Stimulated activated CD4-positive, alpha-beta T cell treated with anti-CD3 and anti-CD28 coated beads, Interleukin-2, amount 100 ng/mL, for 48 hours (primary cell): ENCODE measurements around the gene ALG10B.
A peak's percentile ranks its signal among the peaks of the same experiment; 100 is the strongest.
"Not testable (repeated sequence)": the region's sequence is repeated elsewhere in the genome, so short reads cannot be mapped to it uniquely, and the experiment has no call there.

Experiments
- DNase-seq, 2 donors: peaks; one replicate each; pipeline ENCODE4 v3.0.0-alpha.2; 2020

ALG10B gene, protein sequence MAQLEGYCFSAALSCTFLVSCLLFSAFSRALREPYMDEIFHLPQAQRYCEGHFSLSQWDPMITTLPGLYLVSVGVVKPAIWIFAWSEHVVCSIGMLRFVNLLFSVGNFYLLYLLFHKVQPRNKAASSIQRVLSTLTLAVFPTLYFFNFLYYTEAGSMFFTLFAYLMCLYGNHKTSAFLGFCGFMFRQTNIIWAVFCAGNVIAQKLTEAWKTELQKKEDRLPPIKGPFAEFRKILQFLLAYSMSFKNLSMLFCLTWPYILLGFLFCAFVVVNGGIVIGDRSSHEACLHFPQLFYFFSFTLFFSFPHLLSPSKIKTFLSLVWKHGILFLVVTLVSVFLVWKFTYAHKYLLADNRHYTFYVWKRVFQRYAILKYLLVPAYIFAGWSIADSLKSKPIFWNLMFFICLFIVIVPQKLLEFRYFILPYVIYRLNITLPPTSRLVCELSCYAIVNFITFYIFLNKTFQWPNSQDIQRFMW

GRCh38 chr12:38316391-38317129, at the start of gene ALG10B:
TSS of gene ALG10B (plus strand) at chr12:38316774. CDS start at chr12:38316894, 120 bp downstream.
- peak; percentile 82 to 89 for DNase-seq

DNA sequence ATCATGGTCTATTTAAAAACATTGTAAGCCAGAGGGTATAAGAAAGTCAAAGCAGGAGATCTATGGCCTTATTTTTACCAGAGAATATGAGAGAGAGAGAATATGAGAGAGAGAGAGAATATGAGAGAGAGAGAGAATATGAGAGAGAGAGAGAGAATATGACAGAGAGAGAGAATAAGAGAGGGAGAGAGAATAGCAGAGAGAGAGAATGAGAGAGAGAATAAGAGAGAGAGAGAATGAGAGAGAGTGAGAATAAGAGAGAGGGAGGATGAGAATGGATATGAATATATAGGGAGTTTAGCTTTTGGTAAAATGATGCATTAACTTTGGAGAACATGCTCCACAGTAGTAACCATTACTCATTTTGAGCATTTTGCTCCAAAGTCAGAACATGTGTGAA, 48.0 kb upstream of the ALG10B start:
- DNase-seq = no peak

GRCh38 chr12:38269897-38270296, 46.7 kb upstream of the ALG10B start:
- DNase-seq = no peak

DNA sequence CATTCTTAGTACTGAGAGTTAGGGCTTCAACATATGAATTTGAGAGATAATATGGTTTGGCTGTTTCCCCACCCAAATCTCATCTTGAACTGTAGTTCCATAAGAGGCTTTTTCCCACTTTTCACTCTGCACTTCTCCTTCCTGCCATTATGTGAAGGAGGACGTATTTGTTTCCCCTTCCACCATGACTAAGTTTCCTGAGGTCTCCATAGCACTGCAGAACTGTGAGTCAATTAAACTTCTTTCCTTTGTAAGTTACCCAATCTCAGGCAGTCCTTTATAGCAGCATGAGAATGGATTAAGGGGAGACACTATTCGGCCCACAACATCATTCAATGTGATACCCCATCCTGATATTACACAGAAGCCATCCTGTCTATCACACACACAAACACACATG, 36.8 kb upstream of the ALG10B start:
- DNase-seq = no peak

- DNase-seq = no peak
Observed at GRCh38 chr12:38282886-38283285, 33.7 kb upstream of the ALG10B start.

GRCh38 chr12:38289396-38289795, 27.2 kb upstream of the ALG10B start:
- no peak for DNase-seq

DNA sequence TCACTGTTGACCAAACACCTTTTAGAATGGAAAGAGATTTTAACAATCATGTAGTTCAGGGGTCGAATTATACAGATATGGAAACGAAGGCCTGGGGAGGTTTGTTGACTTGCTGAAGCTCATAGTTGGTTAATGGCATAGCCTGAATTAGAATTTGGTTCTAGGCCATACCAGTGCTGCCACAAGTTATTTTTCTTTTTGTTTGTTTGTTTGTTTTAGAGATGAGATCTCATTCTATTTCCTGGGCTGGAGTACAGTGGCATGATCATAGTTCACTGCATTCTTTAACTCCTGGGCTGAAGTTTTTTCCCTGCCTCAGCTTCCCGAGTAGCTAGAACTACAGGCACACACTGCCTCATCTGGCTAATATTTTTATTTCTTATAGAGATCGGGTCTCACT, 25.4 kb upstream of the ALG10B start:
- DNase-seq = no peak

DNA sequence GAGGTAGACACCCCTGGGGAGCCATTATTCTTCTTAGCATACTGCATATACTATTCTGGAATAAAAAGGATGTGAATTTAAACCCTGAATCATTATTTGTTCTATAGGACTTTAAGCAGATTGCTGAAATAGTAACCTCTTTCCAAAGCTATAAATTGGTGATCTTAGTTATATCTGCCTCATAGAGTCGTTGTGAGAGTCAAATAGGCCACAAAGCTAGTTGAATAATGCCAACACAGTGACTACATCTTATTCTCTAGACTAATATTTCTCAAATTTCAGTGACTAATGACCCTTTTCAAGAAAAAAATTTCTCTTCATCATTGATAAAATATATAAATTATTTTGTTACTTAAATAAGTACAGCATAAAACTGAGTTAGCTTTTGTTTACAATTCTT, 13.6 kb upstream of the ALG10B start:
- DNase-seq = not testable (repeated sequence)

DNA sequence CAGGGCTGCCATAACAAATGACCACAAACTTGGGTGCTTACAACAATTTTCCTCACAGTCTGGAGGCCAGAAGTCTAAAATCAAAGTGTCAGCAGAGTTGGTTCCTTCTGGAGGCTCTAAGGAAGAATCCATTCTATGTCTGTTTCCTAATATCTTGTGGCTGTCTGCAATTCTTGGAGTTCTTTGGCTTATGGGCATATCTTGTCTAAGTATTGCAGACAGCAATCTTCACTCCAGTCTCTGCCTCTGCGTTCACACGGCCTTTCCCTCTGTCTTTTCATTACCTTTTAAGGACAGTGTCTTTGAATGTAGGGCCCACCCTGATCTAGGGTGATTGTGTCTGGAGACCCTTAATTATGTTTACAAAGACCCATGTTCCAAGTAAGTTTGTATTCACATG, 5.4 kb downstream of the ALG10B start:
- DNase-seq = not testable (repeated sequence)

- DNase-seq = no peak
Observed at GRCh38 chr12:38324912-38325311, 8.3 kb downstream of the ALG10B start.

DNA sequence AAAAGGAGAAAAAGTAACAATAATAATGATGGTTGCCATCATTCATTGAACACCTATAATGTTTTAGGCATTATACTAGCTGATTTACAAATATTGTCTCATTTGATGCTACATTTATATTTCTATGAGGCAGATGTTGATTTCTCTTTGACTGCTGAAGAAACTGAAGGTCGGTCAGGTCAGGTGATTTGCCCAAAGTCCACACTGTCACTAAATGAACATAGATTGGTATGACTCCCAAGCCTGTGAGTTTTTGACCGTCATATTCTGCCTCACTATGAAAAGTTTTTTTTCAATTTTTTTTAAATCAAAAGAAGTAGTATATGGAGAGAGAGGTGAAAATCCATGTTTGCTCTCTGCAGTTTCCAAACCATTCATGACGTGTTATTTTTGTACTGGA, 10.8 kb downstream of the ALG10B start:
- DNase-seq = no peak

DNA sequence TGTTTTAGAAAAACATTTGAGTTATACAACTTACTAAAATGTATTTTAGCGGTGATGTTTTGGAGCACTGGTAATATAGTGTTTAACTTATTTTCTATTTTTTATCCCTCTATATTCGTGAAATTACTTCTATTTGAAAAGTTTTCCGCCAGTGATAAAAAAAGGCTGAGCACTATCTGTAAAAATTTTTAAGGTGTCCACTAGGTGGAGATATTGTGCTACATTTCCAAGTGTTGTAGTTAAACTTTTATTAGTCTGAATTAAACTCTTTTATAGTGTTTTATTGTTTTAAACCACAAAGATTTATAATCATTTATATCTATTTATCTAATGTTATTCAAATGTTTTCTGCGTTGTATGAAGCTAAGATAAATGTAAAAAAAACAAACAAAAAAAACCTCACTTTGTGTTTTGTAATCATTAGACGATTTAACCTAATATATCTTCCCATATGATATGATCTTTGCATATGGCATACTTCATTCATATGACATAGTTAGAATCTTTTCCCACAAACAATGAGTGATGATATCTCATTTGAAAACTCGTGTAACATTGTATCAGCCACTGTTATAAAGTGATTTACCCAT, 11.8 kb downstream of the ALG10B start:
- no peak for DNase-seq

- not testable (repeated sequence) for DNase-seq
Observed at GRCh38 chr12:38330414-38330813, 13.8 kb downstream of the ALG10B start.

DNA sequence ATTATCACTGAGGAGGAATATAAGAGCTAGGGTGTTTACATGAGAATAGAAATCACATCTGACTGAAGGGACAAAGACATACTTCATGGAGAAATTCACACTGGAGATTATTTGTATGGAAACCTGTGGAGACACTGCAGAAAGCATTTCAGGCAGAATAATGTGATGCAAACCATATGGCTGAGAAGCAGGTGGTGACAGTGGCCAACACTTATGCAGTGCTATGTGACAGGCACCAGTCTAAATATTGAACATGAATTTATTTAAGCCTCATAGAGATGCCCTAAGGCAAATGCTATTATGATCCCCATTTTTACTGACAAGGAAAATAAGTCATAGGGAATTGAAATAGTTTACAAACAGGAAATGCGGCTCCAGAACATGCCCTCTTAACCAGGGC, 16.2 kb downstream of the ALG10B start:
- no peak for DNase-seq

- no peak for DNase-seq
Observed at GRCh38 chr12:38342444-38342843, 25.9 kb downstream of the ALG10B start.

- DNase-seq = not testable (repeated sequence)
Observed at GRCh38 chr12:38343256-38343655, 26.7 kb downstream of the ALG10B start.

DNA sequence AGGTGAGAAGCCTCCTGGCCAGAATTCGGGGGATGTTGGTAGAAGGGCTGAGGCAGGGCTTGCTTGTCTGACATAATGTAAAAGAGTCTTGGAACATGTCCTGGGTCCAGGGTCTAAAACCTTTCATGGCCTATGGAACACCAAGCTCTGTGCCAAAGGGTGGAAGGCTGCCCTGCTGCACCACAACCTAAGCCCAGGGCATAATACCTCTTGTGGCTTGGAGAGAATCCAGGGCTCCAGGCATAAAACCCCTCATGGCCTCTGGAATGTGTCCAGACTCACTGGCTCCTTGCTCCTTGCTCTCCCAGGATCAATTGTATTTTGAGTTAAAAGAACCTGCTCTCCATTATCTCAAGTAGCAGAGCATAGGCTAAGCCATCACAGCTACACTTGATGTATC, 27.3 kb downstream of the ALG10B start:
- not testable (repeated sequence) for DNase-seq

DNA sequence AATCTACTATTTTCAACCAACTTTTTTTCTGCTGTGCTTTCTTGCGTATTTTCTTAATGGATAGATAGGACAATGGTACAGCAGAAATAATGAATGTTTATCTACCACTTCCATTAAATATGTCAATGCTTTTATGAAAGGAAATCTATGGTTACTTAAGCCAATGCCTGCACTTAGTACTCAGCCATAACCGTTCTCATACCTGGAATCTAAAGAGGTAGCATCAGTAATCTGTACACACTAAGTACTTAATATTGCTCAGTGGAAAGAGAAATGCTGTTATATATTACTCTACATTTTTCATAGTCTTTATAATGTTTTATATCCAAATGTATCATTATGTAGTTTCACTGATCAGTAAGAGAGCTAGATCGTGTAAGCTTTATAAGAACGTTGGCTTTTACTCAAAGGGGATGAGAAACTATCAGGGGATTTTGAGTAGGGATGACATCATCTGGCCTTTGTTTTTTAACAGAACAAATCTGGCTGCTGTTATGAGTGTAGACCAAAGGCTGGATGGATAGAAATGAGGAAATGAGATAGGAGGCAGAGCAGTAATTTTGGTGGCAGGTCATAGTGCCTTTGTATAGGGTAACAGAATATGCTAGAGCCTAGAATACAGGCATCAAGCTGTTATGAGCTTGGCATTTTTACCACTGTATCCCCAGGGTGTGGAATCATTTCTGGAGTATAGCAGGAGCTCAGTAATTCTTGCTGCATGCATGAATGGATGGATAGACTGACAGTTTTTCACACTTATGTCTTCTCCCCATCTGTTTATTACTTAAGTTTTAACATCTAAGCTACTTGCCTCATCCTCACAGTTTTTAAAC, 34.0 kb downstream of the ALG10B start:
- no peak for DNase-seq

GRCh38 chr12:38351175-38351508, 34.6 kb downstream of the ALG10B start:
- DNase-seq = not testable (repeated sequence)

DNA sequence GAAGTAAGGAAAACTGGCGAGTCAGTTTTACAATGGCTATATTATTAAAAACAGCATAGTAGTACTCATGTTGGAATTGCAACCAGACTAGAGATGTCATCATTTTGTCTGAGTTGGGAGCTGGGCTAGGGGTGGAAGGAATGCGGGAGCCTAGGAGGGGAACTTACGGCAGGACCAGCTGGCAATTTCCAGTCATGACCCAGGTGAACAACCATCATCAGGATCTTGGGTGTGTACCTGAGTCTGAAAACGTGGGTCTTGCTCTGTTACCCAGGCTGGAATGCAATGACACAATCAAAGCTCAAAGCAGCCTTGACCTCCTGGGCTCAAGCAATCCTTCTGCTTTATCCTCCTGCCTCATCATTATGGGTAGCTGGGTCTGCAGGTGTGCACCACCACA, 50.9 kb downstream of the ALG10B start:
- no peak for DNase-seq

- DNase-seq = no peak
Observed at GRCh38 chr12:38370311-38370710, 53.7 kb downstream of the ALG10B start.

DNA sequence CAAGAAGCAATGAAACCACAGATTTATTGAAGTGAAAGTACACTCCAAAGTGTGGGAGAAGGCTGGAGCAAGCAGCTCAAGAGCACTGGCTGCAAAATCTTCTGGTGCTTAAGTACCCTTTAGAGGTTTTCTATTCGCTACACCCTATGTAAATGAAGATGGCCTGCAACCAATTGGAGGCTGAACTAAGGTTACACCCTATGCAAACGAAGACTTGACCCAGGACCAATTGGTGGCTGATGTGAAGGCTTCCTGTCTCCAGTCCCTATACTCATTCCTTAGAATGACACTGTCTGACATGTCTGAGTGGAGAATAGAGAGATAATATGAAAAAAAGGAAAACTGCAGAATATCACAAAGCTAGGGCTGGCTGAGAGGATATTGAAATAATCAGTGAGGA, 57.2 kb downstream of the ALG10B start:
- no peak for DNase-seq

GRCh38 chr12:38374751-38375150, 58.2 kb downstream of the ALG10B start:
- no peak for DNase-seq
